ENCODE measurements around the gene INHBB.

DNA sequence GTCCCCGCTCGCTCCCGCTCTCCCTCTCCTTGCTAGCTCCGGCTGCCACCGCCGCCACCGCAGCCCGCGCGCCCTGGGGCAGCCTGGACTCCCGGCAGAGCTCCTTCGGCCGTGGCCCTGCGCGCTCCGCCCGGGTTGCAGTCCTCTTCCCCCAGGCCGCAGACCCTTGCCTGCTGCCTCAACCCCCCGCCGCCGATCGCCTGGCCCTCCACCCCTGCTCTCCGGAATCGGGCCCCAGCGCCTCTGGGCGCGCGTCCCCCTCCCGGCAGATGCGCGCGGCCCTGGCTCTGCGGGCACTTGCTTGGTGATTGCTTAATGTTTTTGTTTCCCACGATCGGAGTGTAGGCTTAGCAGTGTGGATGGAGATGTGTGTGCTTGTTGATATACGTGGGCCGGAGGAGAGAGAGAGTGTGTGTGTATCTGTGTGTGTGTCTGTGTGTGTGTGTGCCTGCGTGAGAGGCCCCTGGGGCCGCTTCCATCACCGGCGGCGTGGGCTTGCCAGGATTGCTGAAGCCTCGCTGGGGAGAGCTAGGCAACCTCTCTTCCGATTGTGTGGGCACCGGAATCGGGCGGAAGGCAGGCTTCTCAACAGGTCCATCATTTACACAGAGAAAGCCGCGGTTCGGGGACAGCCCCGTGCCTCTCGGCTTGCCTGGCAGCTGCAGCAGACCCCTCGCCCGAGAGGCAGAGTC is 877 bp downstream of the INHBB start:
- TF ChIP-seq, protein P1, sequence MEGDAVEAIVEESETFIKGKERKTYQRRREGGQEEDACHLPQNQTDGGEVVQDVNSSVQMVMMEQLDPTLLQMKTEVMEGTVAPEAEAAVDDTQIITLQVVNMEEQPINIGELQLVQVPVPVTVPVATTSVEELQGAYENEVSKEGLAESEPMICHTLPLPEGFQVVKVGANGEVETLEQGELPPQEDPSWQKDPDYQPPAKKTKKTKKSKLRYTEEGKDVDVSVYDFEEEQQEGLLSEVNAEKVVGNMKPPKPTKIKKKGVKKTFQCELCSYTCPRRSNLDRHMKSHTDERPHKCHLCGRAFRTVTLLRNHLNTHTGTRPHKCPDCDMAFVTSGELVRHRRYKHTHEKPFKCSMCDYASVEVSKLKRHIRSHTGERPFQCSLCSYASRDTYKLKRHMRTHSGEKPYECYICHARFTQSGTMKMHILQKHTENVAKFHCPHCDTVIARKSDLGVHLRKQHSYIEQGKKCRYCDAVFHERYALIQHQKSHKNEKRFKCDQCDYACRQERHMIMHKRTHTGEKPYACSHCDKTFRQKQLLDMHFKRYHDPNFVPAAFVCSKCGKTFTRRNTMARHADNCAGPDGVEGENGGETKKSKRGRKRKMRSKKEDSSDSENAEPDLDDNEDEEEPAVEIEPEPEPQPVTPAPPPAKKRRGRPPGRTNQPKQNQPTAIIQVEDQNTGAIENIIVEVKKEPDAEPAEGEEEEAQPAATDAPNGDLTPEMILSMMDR (IDR thresholded peaks at IDR 0.05; ENCODE audit: insufficient read depth, low read length), result no peak
- TF ChIP-seq, protein P2, sequence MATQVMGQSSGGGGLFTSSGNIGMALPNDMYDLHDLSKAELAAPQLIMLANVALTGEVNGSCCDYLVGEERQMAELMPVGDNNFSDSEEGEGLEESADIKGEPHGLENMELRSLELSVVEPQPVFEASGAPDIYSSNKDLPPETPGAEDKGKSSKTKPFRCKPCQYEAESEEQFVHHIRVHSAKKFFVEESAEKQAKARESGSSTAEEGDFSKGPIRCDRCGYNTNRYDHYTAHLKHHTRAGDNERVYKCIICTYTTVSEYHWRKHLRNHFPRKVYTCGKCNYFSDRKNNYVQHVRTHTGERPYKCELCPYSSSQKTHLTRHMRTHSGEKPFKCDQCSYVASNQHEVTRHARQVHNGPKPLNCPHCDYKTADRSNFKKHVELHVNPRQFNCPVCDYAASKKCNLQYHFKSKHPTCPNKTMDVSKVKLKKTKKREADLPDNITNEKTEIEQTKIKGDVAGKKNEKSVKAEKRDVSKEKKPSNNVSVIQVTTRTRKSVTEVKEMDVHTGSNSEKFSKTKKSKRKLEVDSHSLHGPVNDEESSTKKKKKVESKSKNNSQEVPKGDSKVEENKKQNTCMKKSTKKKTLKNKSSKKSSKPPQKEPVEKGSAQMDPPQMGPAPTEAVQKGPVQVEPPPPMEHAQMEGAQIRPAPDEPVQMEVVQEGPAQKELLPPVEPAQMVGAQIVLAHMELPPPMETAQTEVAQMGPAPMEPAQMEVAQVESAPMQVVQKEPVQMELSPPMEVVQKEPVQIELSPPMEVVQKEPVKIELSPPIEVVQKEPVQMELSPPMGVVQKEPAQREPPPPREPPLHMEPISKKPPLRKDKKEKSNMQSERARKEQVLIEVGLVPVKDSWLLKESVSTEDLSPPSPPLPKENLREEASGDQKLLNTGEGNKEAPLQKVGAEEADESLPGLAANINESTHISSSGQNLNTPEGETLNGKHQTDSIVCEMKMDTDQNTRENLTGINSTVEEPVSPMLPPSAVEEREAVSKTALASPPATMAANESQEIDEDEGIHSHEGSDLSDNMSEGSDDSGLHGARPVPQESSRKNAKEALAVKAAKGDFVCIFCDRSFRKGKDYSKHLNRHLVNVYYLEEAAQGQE (IDR thresholded peaks at IDR 0.05; ENCODE audit: insufficient replicate concordance, low read depth), result no peak
